Stimulated activated CD8-positive, alpha-beta memory T cell treated with anti-CD3 and anti-CD28 coated beads, Interleukin-7, amount 100 ng/mL, for 1 hour (primary cell): ENCODE measurements around the gene HLA-DMB.
"Not testable (repeated sequence)": the region's sequence is repeated elsewhere in the genome, so short reads cannot be mapped to it uniquely, and the experiment has no call there.

Experiments used
- DNase-seq, 2 donors: peaks; one replicate each; pipeline ENCODE4 v3.0.0-alpha.2; 2020; ENCODE audit warnings: low read depth in 2 of 2

The HLA-DMB gene

GRCh38 chr6:32950010-32950409 lies 9.2 kb upstream of the HLA-DMB start:
- no peak for DNase-seq

DNA sequence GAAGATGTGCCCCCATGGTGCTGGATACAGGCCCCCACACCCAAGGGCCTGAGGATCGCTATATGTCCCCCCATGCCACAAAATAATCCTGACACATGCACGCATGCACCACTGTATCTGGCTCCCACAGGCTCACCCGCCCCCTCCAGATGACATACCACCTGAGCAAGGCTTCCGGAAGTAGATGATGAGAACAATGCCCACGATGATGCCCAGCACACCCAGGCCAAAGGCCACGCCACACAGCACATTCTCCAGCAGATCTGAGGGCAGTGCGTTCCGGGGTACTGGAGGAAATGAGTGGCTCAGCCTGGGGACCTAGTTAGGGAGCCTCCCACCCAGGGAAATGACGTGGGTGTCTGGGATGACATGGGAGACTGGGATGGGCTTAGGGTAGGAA lies 8.3 kb upstream of the HLA-DMB start:
- no peak for DNase-seq

DNA sequence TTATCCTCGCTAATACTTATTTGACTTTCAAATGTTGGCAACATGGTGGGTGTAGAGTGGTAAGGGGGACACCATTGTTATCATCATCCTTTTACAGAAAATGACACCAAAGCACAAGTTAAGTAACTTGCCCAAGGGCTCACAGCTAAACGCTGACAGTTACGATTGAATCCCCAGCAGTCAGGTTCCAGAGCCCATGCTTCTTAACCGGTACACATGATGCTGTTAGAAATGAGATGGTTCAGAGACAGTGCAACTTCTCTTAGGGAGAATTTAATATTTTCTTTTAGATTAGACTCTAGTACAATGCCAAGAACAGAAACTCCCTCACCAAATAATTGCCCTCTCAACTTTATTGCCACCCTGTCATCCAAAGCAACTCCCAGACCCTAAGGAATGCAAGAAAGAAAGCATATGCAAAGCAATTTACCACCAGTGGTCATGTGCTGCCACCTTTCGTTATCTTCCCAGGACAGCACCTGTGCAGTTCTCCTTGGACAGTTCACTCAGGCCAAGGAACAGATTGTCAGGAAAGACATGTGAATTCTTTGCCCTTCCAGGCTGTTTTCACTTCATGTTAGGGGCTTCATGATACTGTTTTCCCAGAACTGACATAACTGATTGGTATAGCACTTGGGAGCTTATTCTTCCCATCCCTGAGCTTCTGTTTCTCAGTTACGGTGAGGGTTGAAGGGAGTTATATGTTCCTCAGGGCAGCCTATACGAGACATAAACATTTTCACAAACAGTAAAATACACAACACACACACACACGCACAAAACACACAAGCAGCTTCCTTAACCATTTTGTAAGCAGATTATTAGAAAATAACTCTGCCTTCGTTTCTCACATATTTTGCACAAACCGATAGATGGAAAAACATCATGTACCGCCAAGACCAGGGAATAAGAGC lies 7.0 kb upstream of the HLA-DMB start:
- DNase-seq = no peak

DNA sequence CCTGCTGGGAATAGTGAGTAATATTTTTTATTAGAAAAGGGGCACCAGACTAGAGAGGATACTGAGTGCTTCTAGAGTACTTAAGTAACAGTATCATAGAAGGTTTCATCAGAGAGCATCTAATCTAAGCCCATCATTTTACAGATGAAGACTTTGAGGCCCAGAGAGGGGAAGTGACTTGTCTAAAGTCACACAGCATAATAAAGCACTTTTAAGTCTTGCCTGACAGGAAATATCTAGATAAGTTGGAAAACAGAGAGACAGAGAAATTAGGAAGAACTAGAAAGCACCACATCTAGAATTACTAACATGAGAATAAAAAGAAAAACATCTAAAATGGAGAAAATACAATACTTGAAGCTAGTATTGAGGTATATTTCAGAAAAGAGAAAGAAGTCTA lies 6.1 kb upstream of the HLA-DMB start:
- no peak for DNase-seq

DNA sequence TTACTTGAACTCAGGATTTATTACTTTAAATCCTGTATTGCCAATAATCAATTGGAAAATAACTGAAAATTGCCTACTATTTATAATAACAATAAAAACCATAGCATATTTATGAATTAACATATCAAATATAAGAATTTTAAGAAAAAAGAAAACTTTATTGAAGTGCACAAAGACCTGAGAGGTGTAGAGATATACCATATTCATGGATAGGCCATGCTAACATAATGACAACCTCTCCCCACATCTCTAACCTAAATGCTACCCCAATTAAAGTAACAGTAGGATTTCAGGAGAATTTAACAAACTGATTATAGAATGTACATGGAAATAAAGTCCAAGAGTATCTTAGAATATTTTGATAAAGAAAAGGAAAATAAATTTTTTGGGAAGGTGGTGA lies 5.1 kb upstream of the HLA-DMB start:
- DNase-seq = no peak

DNA sequence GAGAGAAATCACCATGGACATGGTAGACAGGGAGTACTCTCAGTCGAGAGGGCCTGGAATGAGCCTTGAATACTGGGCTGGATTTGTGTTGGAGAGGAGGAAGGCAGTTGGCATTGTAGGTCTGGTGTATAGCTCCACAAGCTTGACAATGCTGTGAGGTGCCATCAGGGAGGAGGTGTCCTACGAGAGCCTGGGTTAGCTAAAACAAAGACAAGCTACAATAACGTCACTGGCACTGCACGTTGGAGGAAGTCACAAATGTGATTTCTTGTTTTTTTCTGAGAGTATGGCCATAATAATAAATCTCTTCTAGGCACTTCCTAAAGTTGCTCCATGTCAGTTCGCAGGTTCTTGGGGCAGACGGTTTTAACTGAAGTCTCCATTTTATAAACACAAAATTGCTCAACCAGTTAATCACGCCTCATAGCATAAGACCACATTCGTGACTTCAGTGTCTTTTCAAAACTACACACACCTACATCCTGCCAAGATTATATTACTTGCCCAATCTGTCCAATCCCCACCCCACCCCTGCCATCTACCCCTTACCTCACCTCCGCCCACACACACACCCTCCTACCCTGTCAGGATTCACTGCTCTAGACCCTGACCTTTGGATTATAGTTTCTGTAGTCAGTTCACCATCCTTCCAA lies 4.4 kb upstream of the HLA-DMB start:
- DNase-seq = no peak

DNA sequence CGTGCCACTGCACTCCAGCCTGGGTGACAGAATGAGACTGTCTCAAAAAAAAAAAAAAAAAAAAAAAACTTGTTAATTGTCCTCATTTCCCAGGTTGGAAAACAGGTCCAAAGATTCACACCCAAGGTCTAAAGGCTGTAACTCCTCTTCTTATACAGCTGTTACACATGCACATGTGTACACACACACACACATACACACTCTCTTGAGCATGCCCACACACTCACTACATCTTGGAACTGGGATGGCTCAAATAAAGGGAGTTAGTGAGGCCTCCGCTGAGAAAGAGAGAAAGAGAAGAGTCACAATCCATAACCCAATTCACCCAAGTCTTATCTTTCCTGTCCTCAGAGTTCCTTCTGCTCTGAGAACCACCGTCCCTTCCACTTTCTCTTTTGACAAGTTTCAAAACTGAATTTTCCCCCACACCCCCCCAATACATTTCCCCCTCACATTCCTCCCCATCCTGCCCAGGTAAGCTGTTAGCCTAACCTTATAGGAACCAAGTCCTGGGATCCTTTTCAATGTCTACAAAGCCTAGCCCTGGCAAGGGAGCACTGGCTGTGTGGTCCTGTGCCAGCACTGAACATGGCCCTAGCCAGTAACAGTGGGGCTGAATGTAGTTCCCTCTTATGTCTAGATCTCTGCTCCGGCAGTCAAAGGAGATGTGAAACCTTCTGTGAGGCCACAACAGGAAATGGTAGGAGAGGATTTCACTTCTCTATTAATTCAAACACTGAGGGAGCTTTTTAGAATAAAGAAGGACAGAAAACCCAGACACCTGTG lies 3.2 kb upstream of the HLA-DMB start:
- DNase-seq = no peak

DNA sequence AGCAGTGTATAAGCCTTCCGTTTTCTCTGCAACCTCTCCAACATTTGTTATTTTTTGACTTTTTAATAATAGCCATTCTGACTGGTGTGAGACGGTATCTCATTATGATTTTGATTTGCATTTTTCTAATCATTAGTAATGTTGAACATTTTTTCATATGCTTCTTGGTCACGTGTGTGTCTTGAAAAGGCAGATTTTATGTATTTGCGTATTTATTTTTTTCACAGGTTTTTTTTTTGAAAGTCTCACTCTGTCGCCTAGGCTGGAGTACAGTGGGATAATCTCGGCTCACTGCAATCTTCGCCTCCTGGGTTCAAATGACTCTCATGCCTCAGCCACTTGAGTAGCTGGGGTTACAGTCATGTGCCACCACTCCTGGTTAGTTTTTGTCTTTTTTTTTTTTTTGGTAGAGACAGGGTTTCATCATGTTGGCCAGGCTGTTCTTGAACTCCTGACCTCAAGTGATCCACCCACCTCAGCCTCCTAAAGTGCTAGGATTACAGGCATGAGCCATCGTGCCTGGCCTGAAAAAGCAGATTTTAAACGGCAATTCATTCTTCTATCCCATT lies 1.8 kb upstream of the HLA-DMB start:
- not testable (repeated sequence) for DNase-seq

GRCh38 chr6:32941214-32941768 lies 463 bp upstream of the HLA-DMB start:
- DNase-seq = no peak

DNA sequence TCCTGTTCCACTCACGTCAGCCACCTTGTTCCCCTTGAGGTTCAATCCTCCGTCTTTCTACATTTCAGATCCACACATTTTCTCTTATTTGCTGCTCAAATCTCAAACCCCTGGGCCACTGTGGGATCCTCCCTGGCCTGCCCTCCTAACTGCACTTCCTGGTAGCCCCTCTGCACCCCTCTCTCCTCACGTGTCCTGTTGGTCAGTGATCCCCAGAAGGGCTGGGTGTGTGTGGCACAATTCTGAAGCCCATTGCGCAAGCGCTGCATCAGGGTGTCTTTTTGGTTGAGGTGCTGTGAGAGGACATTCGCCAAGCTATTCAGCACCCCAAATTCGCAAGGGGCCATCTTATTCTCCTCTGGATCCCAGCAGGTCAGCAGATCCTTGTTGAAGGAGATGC lies 2.3 kb downstream of the HLA-DMB start:
- DNase-seq = no peak

DNA sequence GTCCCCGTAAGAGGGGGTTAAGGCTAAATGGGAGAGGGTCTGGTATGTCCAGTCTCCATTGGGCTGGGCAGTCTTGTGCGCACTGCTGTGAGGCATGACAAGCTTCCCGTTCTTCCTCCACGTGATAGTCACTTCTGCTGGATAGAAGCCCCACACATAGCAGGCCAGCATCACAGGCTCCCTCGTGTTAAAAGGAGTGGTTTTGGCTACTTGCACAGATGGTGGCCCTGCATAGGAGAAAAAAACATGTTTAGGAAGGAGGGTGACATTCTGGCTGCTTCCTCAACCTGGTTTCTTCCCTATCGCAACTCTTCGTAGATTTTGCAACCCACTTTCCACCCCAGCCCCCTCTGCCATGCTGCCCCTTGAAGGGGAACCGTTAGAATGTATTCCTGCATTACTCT lies 3.6 kb downstream of the HLA-DMB start:
- no peak for DNase-seq

DNA sequence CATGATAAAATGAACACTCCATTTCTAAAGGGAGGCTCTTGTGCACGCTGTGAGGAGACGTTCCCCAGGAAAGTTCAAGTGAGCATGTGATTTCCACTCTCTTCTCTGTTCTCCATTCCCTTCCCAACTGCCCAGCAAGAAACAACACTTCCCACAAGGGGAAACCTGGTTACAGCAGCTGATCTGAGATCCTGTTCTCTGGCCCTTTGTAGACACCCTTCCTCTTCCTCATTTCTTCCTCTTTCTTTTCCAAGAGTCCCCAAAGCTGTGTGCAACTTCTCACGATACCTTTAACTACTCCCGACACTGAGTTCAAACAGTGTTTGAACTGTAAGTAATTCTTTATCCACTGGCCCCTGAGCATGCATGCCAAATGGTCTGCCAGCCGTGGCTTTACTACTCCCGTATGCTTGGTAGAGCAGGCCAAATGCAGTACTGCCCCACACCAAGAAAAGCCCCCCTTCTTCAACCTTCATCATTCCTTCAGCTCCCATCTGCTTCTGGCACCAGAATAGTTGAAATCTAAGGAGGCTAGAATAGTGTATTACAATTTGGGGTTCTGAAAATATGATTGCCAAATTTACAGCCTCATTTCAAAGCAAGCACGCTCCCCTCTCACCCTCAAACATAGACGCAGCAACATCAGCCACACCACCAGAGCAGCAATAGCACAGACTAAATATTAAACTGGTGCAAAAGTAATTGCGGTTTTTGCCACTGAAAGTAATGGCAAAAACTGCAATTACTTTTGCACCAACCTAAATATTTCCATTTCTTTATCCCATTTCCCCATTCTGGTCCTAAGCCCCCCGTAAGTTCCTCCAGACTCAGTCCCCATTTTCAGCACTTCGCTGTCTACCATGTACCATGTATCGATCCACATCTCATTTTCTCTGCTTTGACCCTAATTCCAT lies 4.3 kb downstream of the HLA-DMB start:
- DNase-seq = no peak

DNA sequence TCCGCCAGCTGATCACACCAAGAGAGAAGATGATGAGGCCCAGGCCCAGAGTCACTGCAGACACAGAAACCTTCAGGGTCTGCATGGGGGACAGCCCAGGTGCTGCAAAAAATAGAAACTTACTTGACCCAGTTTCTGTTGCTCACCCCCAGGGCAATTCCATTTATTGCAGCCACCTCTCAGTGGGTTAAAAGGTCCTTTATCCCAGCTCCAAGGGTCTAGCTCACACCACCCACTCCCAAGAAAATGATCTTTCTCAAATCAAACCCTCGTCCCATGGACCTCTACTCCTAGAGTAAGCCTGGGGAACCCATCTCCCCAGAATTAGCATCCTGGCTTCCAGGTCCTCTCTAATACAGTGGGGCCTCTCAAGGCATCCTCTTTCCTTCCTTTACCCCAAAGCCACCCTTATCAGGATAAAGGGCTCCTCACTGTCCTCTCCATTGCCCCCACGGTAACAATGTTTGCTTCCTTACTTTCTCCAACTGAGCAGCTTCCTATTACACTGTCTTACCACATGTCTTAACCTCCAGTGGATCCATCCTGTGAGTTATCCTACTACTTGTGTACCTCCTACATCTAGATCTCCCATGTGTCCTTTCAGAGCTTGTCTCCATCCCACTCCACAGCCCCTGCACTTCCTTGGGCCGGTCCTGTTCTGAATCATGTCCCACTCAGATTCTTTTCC lies 5.1 kb downstream of the HLA-DMB start:
- no peak for DNase-seq

- peak in 1 of 2 donors; percentile 74 for DNase-seq
Measured at GRCh38 chr6:32933661-32934085, 7.2 kb downstream of the HLA-DMB start.

- no peak for DNase-seq
Measured at GRCh38 chr6:32932132-32932868, 8.5 kb downstream of the HLA-DMB start.

DNA sequence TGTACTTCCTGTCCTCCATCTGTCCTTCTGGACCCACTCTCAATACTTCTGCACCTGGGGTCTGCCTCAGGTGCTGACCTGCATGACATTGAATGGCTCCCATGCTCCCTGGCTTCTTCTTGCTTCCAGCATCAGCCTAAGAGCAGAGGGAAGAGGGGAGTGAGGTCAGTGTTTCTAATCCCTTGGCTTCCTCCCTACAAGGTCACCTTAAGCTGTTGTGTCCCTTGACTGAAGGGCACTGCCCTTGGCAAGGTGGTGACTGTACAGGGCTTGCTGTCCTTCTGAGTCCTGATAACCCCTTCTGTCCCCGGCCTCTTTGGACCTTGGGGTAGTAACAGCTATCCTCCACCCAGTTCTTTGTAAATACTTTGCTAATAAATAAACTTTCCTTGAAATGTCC lies 9.6 kb downstream of the HLA-DMB start:
- DNase-seq = no peak

GRCh38 chr6:32922083-32922482 lies 18.7 kb downstream of the HLA-DMB start:
- DNase-seq = no peak

DNA sequence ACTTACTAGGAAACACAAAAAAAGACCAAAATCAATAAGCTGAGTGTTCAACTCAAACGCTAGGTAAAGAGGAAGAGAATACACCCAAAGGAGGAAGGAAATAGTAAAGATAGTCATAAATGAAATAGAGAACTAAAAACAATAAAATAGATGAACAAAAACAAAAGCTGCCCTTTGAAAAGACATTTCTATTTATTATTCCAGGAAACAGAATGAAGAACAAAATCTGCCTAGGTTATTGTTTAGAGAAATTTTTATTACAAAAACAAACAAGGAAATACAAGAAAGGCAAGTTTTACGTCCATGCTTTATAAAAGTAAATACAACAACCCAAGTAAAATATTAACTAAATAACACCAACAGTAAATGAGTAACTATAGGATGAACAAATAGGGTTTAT lies 20.1 kb downstream of the HLA-DMB start:
- DNase-seq = no peak

GRCh38 chr6:32912951-32913350 lies 27.9 kb downstream of the HLA-DMB start:
- DNase-seq = no peak
